Measurements from ENCODE around the gene NR2F1-AS1.
"Not testable (repeated sequence)": the region's sequence is repeated elsewhere in the genome, so short reads cannot be mapped to it uniquely, and the experiment has no call there.

The NR2F1-AS1 gene

GRCh38 chr5:93394301-93394700, 186.7 kb downstream of the NR2F1-AS1 start:
- H3K4me3 Mint-ChIP-seq = no peak overlapping the region
- ATAC-seq (no peak), DNase-seq (ENCODE audit: low spot score in 2 of 2) (no peak)
- no peaks in the 10 kb centered on the region for H3K36me3 Mint-ChIP-seq
- H3K4me1 Mint-ChIP-seq = no peaks in the 10 kb centered on the region
- peaks cover 11% of the 10 kb centered on the region for H3K9me3 Mint-ChIP-seq
- H3K27ac Mint-ChIP-seq = no peak overlapping the region

- ATAC-seq; H3K27ac Mint-ChIP-seq; DNase-seq (ENCODE audit: low spot score in 2 of 2); H3K4me1 Mint-ChIP-seq; H3K9me3 Mint-ChIP-seq; H3K4me3 Mint-ChIP-seq; H3K36me3 Mint-ChIP-seq: not testable (repeated sequence)
Measured at GRCh38 chr5:93391169-93391568, 189.8 kb downstream of the NR2F1-AS1 start.

GRCh38 chr5:93385655-93386054, 195.4 kb downstream of the NR2F1-AS1 start:
- Mint-ChIP-seq H3K36me3 (no peaks in the 10 kb centered on the region), H3K27ac (no peak overlapping the region), H3K9me3 (no peaks in the 10 kb centered on the region), H3K4me1 (no peaks in the 10 kb centered on the region), H3K4me3 (no peak overlapping the region)
- ATAC-seq (no peak), DNase-seq (ENCODE audit: low spot score in 2 of 2) (no peak)

- Mint-ChIP-seq H3K27ac (no peak overlapping the region), H3K4me3 (no peak overlapping the region), H3K36me3 (no peaks in the 10 kb centered on the region), H3K4me1 (no peaks in the 10 kb centered on the region), H3K9me3 (no peaks in the 10 kb centered on the region)
- ATAC-seq = no peak
- no peak for DNase-seq (ENCODE audit: low spot score in 2 of 2)
Measured at GRCh38 chr5:93384995-93385394, 196.0 kb downstream of the NR2F1-AS1 start.

GRCh38 chr5:93384026-93384425, 197.0 kb downstream of the NR2F1-AS1 start:
- H3K4me3 Mint-ChIP-seq = no peak overlapping the region
- no peaks in the 10 kb centered on the region for H3K4me1 Mint-ChIP-seq
- DNase-seq (ENCODE audit: low spot score in 2 of 2) (no peak), ATAC-seq (no peak)
- no peaks in the 10 kb centered on the region for H3K36me3 Mint-ChIP-seq
- no peak overlapping the region for H3K27ac Mint-ChIP-seq
- H3K9me3 Mint-ChIP-seq = no peaks in the 10 kb centered on the region

- no peaks in the 10 kb centered on the region for H3K9me3 Mint-ChIP-seq
- H3K36me3 Mint-ChIP-seq = no peaks in the 10 kb centered on the region
- DNase-seq (ENCODE audit: low spot score in 2 of 2) (no peak), ATAC-seq (no peak)
- H3K4me1 Mint-ChIP-seq = no peaks in the 10 kb centered on the region
- no peak overlapping the region for H3K27ac Mint-ChIP-seq
- H3K4me3 Mint-ChIP-seq = no peak overlapping the region
Measured at GRCh38 chr5:93382188-93382825, 198.7 kb downstream of the NR2F1-AS1 start.

- Mint-ChIP-seq H3K4me3 (no peak overlapping the region), H3K9me3 (no peaks in the 10 kb centered on the region), H3K36me3 (no peaks in the 10 kb centered on the region), H3K27ac (no peak overlapping the region), H3K4me1 (no peaks in the 10 kb centered on the region)
- DNase-seq (ENCODE audit: low spot score in 2 of 2) (no peak), ATAC-seq (no peak)
Measured at GRCh38 chr5:93381057-93381456, 200.0 kb downstream of the NR2F1-AS1 start.

- no peak overlapping the region for H3K4me3 Mint-ChIP-seq
- DNase-seq (ENCODE audit: low spot score in 2 of 2) (no peak), ATAC-seq (no peak)
Measured at GRCh38 chr5:93378073-93378472, 202.9 kb downstream of the NR2F1-AS1 start.

GRCh38 chr5:93371893-93372292, 209.1 kb downstream of the NR2F1-AS1 start:
- ATAC-seq = no peak
- Mint-ChIP-seq H3K27ac (no peak overlapping the region), H3K4me3 (no peak overlapping the region), H3K4me1 (no peaks in the 10 kb centered on the region), H3K9me3 (peaks cover 9% of the 10 kb centered on the region), H3K36me3 (no peaks in the 10 kb centered on the region)
- no peak for DNase-seq (ENCODE audit: low spot score in 2 of 2)

More at GRCh38 chr5:93378073-93378472, 202.9 kb downstream of the NR2F1-AS1 start:
- no peak overlapping the region for H3K27ac Mint-ChIP-seq
- no peaks in the 10 kb centered on the region for H3K4me1 Mint-ChIP-seq
- peaks cover 4% of the 10 kb centered on the region for H3K9me3 Mint-ChIP-seq
- no peaks in the 10 kb centered on the region for H3K36me3 Mint-ChIP-seq

GRCh38 chr5:93364378-93364777, 216.6 kb downstream of the NR2F1-AS1 start:
- DNase-seq (ENCODE audit: low spot score in 2 of 2) (no peak), ATAC-seq (no peak)
- H3K27ac Mint-ChIP-seq = no peak overlapping the region
- no peak overlapping the region for H3K4me3 Mint-ChIP-seq
- H3K4me1 Mint-ChIP-seq = no peaks in the 10 kb centered on the region
- peaks cover 9% of the 10 kb centered on the region for H3K9me3 Mint-ChIP-seq
- H3K36me3 Mint-ChIP-seq = no peaks in the 10 kb centered on the region

GRCh38 chr5:93360436-93361088, 220.5 kb downstream of the NR2F1-AS1 start:
- Mint-ChIP-seq H3K36me3 (no peaks in the 10 kb centered on the region), H3K4me1 (no peaks in the 10 kb centered on the region), H3K4me3 (no peak overlapping the region), H3K27ac (no peak overlapping the region), H3K9me3 (peaks cover 6% of the 10 kb centered on the region)
- no peak for ATAC-seq
- DNase-seq (ENCODE audit: low spot score in 2 of 2) = no peak

- no peaks in the 10 kb centered on the region for H3K4me1 Mint-ChIP-seq
- DNase-seq (ENCODE audit: low spot score in 2 of 2) = no peak
- no peaks in the 10 kb centered on the region for H3K36me3 Mint-ChIP-seq
- H3K27ac Mint-ChIP-seq = no peak overlapping the region
- H3K9me3 Mint-ChIP-seq = peaks cover 7% of the 10 kb centered on the region
- no peak overlapping the region for H3K4me3 Mint-ChIP-seq
- ATAC-seq = no peak
Measured at GRCh38 chr5:93359960-93360305, 221.1 kb downstream of the NR2F1-AS1 start.

Measured in stimulated activated effector memory CD8-positive, alpha-beta T cell treated with anti-CD3 and anti-CD28 coated beads, Interleukin-12 subunit alpha, Interleukin-12 subunit beta, amount 100 ng/mL, for 72 hours (primary cell).